Right lung (tissue), 10 donors: ENCODE measurements around the gene BAIAP2L1. TPM values are rescaled to one million over a fixed set of nuclear protein-coding genes. Genes with fewer than 3 reads are reported as not detected.
"Not testable (repeated sequence)": the region's sequence is repeated elsewhere in the genome, so short reads cannot be mapped to it uniquely, and the experiment has no call there.

Source experiments
- DNase-seq, 2 donors: peaks; one replicate each; pipeline ENCODE4 v3.0.0-alpha.2; 2013
- long read RNA-seq, 8 donors: transcript quantifications; one replicate each; lab custom pipeline, GENCODE V29; 2026
- polyA plus RNA-seq, 5 donors: library from polyadenylated mRNA; unstranded; fragments of 120-200 nt; gene quantifications; one replicate each; pipeline versions ENCODE4 v1.2.1 to v1.2.3, GENCODE V29; 2013; ENCODE audit warnings: inconsistent platforms in 1 of 5, low replicate concordance in 1 of 5; ENCODE audit not compliant: insufficient read length in 5 of 5, insufficient read depth in 1 of 5

The BAIAP2L1 gene
- 10 to 100 TPM; 18.7 to 23.7 (median 20.6) TPM for polyA plus RNA-seq
- long read RNA-seq, donor 1, partial matches to known transcripts = 8 of 11 reads
- long read RNA-seq, donor 1, other reads (novel, unspliced or antisense) = 0 of 11 reads
- long read RNA-seq, donor 2 = 0 reads
- long read RNA-seq, donor 3, partial matches to known transcripts = 13 of 17 reads
- long read RNA-seq, donor 3, other reads (novel, unspliced or antisense) = 0 of 17 reads
- long read RNA-seq, donor 4, partial matches to known transcripts = 5 of 5 reads
- long read RNA-seq, donor 4, other reads (novel, unspliced or antisense) = 0 of 5 reads
- long read RNA-seq, donor 5, partial matches to known transcripts = 6 of 7 reads
- long read RNA-seq, donor 5, other reads (novel, unspliced or antisense) = 0 of 7 reads
- long read RNA-seq, donor 6, partial matches to known transcripts = 26 of 36 reads
- long read RNA-seq, donor 6, other reads (novel, unspliced or antisense) = 6 of 36 reads
- long read RNA-seq, donor 7, partial matches to known transcripts = 0 of 1 reads
- long read RNA-seq, donor 7, other reads (novel, unspliced or antisense) = 0 of 1 reads
- long read RNA-seq, donor 8 = 0 reads

GRCh38 chr7:98400542-98401340 is at the start of gene BAIAP2L1:
Gene BAIAP2L1 (minus strand): TSS chr7:98401090. CDS start chr7:98400852, 238 bp downstream.
- DNase-seq = peak; percentile 70 to 73

GRCh38 chr7:98448766-98449165 is 47.9 kb upstream of the BAIAP2L1 start:
- DNase-seq = no peak

- not testable (repeated sequence) for DNase-seq
Observed at GRCh38 chr7:98440992-98441391, 40.1 kb upstream of the BAIAP2L1 start.

- no peak for DNase-seq
Observed at GRCh38 chr7:98439484-98439883, 38.6 kb upstream of the BAIAP2L1 start.

- DNase-seq = no peak
Observed at GRCh38 chr7:98434087-98434486, 33.2 kb upstream of the BAIAP2L1 start.

- no peak for DNase-seq
Observed at GRCh38 chr7:98429799-98430198, 28.9 kb upstream of the BAIAP2L1 start.

- DNase-seq = no peak
Observed at GRCh38 chr7:98423043-98423442, 22.2 kb upstream of the BAIAP2L1 start.

- peak; percentile 31 to 32 for DNase-seq
Observed at GRCh38 chr7:98420966-98421612, 20.2 kb upstream of the BAIAP2L1 start.

- not testable (repeated sequence) for DNase-seq
Observed at GRCh38 chr7:98419988-98420387, 19.1 kb upstream of the BAIAP2L1 start.

GRCh38 chr7:98419316-98419691 is 18.4 kb upstream of the BAIAP2L1 start:
- DNase-seq = not testable (repeated sequence)

- no peak for DNase-seq
Observed at GRCh38 chr7:98418636-98419315, 17.9 kb upstream of the BAIAP2L1 start.

- no peak for DNase-seq
Observed at GRCh38 chr7:98418271-98418635, 17.4 kb upstream of the BAIAP2L1 start.

GRCh38 chr7:98417604-98418270 is 16.8 kb upstream of the BAIAP2L1 start:
- DNase-seq = peak; percentile 42 to 44

- no peak for DNase-seq
Observed at GRCh38 chr7:98414205-98414900, 13.5 kb upstream of the BAIAP2L1 start.

- DNase-seq = not testable (repeated sequence)
Observed at GRCh38 chr7:98413655-98414054, 12.8 kb upstream of the BAIAP2L1 start.

GRCh38 chr7:98409843-98410242 is 9.0 kb upstream of the BAIAP2L1 start:
- DNase-seq = no peak

- not testable (repeated sequence) for DNase-seq
Observed at GRCh38 chr7:98408146-98408545, 7.3 kb upstream of the BAIAP2L1 start.

GRCh38 chr7:98406827-98407226 is 5.9 kb upstream of the BAIAP2L1 start:
- DNase-seq = no peak

GRCh38 chr7:98404840-98405239 is 4.0 kb upstream of the BAIAP2L1 start:
- DNase-seq = no peak
